HCT116 (cell line): Measurements from ENCODE around the gene CD70. TPM values are rescaled to one million over a fixed set of nuclear protein-coding genes. Genes with fewer than 3 reads are reported as not detected.
"Not testable (repeated sequence)": the region's sequence is repeated elsewhere in the genome, so short reads cannot be mapped to it uniquely, and the experiment has no call there.

Experiments used
- ATAC-seq: fragments of 200-7000 bp; cut with Tn5 transposase; 2 replicates; pipeline ENCODE4 v1.9.1; 2020; ENCODE audit warnings: mild to moderate bottlenecking, moderate library complexity
- BruUV-seq: library from RNA; stranded (reverse); fragments of 400-500 nt; replicated peaks from 2 replicates; lab custom pipeline; 2021; lab: Mats Ljungman, UMichigan
- CTCF ChIA-PET: fragments of 300-600 bp; sonication (Branson Sonifier 250); formaldehyde crosslinking; loops from one replicate; lab custom pipeline; 2021; ENCODE audit warnings: antibody characterized with exemption; lab: Charles Lee
- POLR2A ChIA-PET: fragments of 300-600, 350-600 bp; sonication (Branson Sonifier 250); formaldehyde crosslinking; loops from one replicate; lab custom pipeline; 2021; ENCODE audit warnings: antibody characterized with exemption; lab: Charles Lee
- RAD21 ChIA-PET, 2 experiments: fragments of 300-600 bp; sonication (Branson Sonifier 250); formaldehyde crosslinking; loops; one replicate each; lab custom pipeline; 2023; ENCODE audit warnings: low total read pairs in 2 of 2; ENCODE audit not compliant: uncharacterized antibody in 2 of 2, unreplicated experiment in 2 of 2, low non-redundant PET in 1 of 2; lab: Charles Lee
- DNase-seq: peaks from one replicate; pipeline ENCODE4 v3.0.0-alpha.2; 2010; ENCODE audit warnings: low read depth, low spot score
- H2AFZ ChIP-seq: fragments of 200-600 bp; shearing (Covaris generic), sonication (generic); 2 replicates; pipeline ENCODE4 v1.6.1; 2017; ENCODE audit warnings: low read depth, mixed run types, mixed read lengths, antibody characterized with exemption, low read length; ENCODE audit not compliant: poor library complexity, severe bottlenecking
- H3K27ac ChIP-seq: 2 replicates; pipeline ENCODE4 v1.5.1; 2012; ENCODE audit warnings: low read depth, low read length
- H3K27me3 ChIP-seq: fragments of 200-600 bp; sonication (generic); 2 replicates; pipeline ENCODE4 v1.6.1; 2016; ENCODE audit warnings: mixed run types, low read length, mixed read lengths; ENCODE audit not compliant: insufficient read depth
- H3K36me3 ChIP-seq, 2 experiments: fragments of 200-500 bp in 1 of 2; fragments of 200-600 bp in 1 of 2; sonication (Bioruptor generic) in 1 of 2; sonication (generic) in 1 of 2; 2 replicates each; pipeline versions ENCODE4 v1.5.1 to v1.6.1; 2014 to 2016; ENCODE audit warnings: low read length in 2 of 2, inconsistent platforms in 1 of 2, mixed read lengths in 1 of 2, mixed run types in 1 of 2; ENCODE audit not compliant: insufficient read depth in 2 of 2, control insufficient read depth in 1 of 2
- H3K4me1 ChIP-seq, 2 experiments: fragments of 200-600 bp in 1 of 2; sonication (generic) in 1 of 2; 2 replicates each; pipeline versions ENCODE4 v1.5.1 to v1.6.1; 2012 to 2017; ENCODE audit warnings: low read length in 2 of 2, inconsistent platforms in 1 of 2, mild to moderate bottlenecking in 1 of 2, mixed read lengths in 1 of 2, mixed run types in 1 of 2, moderate library complexity in 1 of 2; ENCODE audit not compliant: insufficient read depth in 2 of 2, control insufficient read depth in 1 of 2
- H3K4me2 ChIP-seq: fragments of 200-600 bp; sonication (generic); 2 replicates; pipeline ENCODE4 v1.6.1; 2017; ENCODE audit warnings: mixed run types, low read length, mixed read lengths
- H3K4me3 ChIP-seq, 2 experiments: fragments of 200-600 bp in 1 of 2; sonication (generic) in 1 of 2; replicated peaks in 1 of 2; 2 replicates each; pipeline ENCODE4 v1.5.1; 2011 to 2016; ENCODE audit warnings: low read length in 2 of 2, control low read depth in 1 of 2, low read depth in 1 of 2, mild to moderate bottlenecking in 1 of 2, mixed read lengths in 1 of 2, mixed run types in 1 of 2
- H3K79me2 ChIP-seq: fragments of 200-600 bp; sonication (generic); 2 replicates; pipeline ENCODE4 v1.6.1; 2017; ENCODE audit warnings: mild to moderate bottlenecking, mixed run types, low read length, moderate library complexity, mixed read lengths; ENCODE audit not compliant: insufficient read depth
- H3K9ac ChIP-seq: fragments of 200-600 bp; sonication (generic); 2 replicates; pipeline ENCODE4 v1.6.1; 2016; ENCODE audit warnings: low read length, mixed read lengths
- H3K9me2 ChIP-seq: fragments of 200-600 bp; sonication (generic), shearing (Covaris generic); 2 replicates; pipeline ENCODE4 v1.6.1; 2017; ENCODE audit warnings: mixed run types, mild to moderate bottlenecking, moderate library complexity; ENCODE audit not compliant: insufficient read depth
- H3K9me3 ChIP-seq, 2 experiments: fragments of 200-500 bp in 1 of 2; fragments of 200-600 bp in 1 of 2; sonication (Bioruptor generic) in 1 of 2; sonication (generic) in 1 of 2; 2 replicates each; pipeline ENCODE4 v1.6.1; 2014 to 2017; ENCODE audit warnings: low read length in 2 of 2, mixed read lengths in 2 of 2, inconsistent platforms in 1 of 2, low read depth in 1 of 2, mild to moderate bottlenecking in 1 of 2, mixed run types in 1 of 2, moderate library complexity in 1 of 2; ENCODE audit not compliant: control insufficient read depth in 1 of 2, insufficient read depth in 1 of 2
- H4K20me1 ChIP-seq: fragments of 200-600 bp; sonication (generic), shearing (Covaris generic); 2 replicates; pipeline ENCODE4 v1.6.1; 2017; ENCODE audit warnings: mixed run types, mild to moderate bottlenecking, moderate library complexity; ENCODE audit not compliant: insufficient read depth
- EZH2phosphoT487 ChIP-seq: fragments of 200-600 bp; IDR thresholded peaks from 2 replicates; pipeline ENCODE4 v1.6.1; 2018; ENCODE audit warnings: antibody characterized with exemption, borderline replicate concordance
- POLR2A ChIP-seq: IDR thresholded peaks from 2 replicates; pipeline ENCODE4 v1.7.0; 2011; ENCODE audit warnings: borderline replicate concordance; ENCODE audit not compliant: insufficient read depth, insufficient read length; ENCODE audit errors: extremely low read depth
- POLR2AphosphoS5 ChIP-seq: IDR thresholded peaks from 2 replicates; pipeline ENCODE4 v1.6.1; 2011; ENCODE audit warnings: mild to moderate bottlenecking, low read depth, low read length, moderate library complexity
- REST ChIP-seq: IDR thresholded peaks from 2 replicates; pipeline ENCODE4 v1.6.1; 2012; ENCODE audit warnings: low read depth
- SIN3A ChIP-seq: IDR thresholded peaks from 2 replicates; pipeline ENCODE4 v1.6.1; 2012; ENCODE audit warnings: low read depth
- SP1 ChIP-seq: IDR thresholded peaks from 2 replicates; pipeline ENCODE4 v1.6.1; 2012; ENCODE audit warnings: low read depth
- ZFX ChIP-seq: fragments of 450-650 bp; IDR thresholded peaks from 2 replicates; pipeline ENCODE4 v1.6.1; 2017
- intact Hi-C: fragments of 100-400 bp; cut with micrococcal nuclease; formaldehyde crosslinking; loops from 2 replicates; pipeline ENCODE4 v1.10.0; 2022
- total RNA-seq: library from RNA; stranded (reverse); gene quantifications from one replicate; pipeline ENCODE4 v1.2.1, GENCODE V29; 2021; ENCODE audit not compliant: unreplicated experiment
- TF ChIP-seq, protein P1 (sequence below): IDR thresholded peaks from 2 replicates; pipeline ENCODE4 v1.6.1; 2012
- TF ChIP-seq, protein P2 (sequence below): IDR thresholded peaks from 2 replicates; pipeline ENCODE4 v1.6.1; 2011; ENCODE audit warnings: mild to moderate bottlenecking, low read length, moderate library complexity; ENCODE audit not compliant: insufficient replicate concordance; ENCODE audit errors: extremely low read depth

CD70 gene
- total RNA-seq, 1 experiment from 2014 or later = 2.1 TPM

DNA sequence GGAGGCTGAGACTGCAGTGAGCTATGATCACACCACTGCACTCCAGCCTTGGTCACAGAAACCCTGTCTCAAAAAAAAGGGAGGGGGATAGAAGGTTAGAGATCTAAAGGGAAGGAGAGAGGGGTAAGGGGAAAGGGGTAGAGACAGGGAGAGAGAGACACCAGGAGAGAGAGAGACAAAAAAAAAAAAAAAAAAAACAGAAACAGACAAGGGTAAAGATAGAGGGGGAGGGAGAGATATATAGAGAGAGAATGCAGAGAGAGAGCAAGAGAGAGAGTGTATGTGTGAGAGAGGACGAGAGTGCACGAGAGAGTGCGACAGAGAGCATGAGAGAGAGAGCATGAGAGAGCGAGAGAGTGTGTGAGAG, 4.2 kb downstream of the CD70 start (continued):
- TF ChIP-seq, protein P1, sequence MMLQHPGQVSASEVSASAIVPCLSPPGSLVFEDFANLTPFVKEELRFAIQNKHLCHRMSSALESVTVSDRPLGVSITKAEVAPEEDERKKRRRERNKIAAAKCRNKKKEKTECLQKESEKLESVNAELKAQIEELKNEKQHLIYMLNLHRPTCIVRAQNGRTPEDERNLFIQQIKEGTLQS = no peak
- TF ChIP-seq EZH2phosphoT487 (no peak), POLR2A (no peak), SP1 (no peak), ZFX (no peak), SIN3A (no peak)

GRCh38 chr19:6586056-6586455, 4.9 kb downstream of the CD70 start:
- Histone ChIP-seq H3K27ac (no peak overlapping the region), H3K9me2 (no peaks in the 10 kb centered on the region), H3K4me2 (no peak overlapping the region), H3K36me3 (no peaks in the 10 kb centered on the region), H3K4me3 (no peak overlapping the region), H3K4me1 (peaks cover under 1% of the 10 kb centered on the region in 2 experiments; a peak in 3 of 4 replicates), H3K9me3 (no peaks in the 10 kb centered on the region), H3K79me2 (no peaks in the 10 kb centered on the region), H2AFZ (no peak overlapping the region), H3K27me3 (peaks cover 15% of the 10 kb centered on the region; the same call in 1 of the 2 replicates), H3K9ac (no peak overlapping the region), H4K20me1 (no peaks in the 10 kb centered on the region)
- DNase-seq = no peak
- intact Hi-C loops = no loop called here
- no TSS peak for BruUV-seq
- ChIA-PET RAD21 (no interaction called here), POLR2A (no interaction called here), CTCF (no interaction called here)
- TF ChIP-seq POLR2AphosphoS5 (no peak), REST (no peak)
- TF ChIP-seq, protein P1 = no peak
- TF ChIP-seq, protein P2, sequence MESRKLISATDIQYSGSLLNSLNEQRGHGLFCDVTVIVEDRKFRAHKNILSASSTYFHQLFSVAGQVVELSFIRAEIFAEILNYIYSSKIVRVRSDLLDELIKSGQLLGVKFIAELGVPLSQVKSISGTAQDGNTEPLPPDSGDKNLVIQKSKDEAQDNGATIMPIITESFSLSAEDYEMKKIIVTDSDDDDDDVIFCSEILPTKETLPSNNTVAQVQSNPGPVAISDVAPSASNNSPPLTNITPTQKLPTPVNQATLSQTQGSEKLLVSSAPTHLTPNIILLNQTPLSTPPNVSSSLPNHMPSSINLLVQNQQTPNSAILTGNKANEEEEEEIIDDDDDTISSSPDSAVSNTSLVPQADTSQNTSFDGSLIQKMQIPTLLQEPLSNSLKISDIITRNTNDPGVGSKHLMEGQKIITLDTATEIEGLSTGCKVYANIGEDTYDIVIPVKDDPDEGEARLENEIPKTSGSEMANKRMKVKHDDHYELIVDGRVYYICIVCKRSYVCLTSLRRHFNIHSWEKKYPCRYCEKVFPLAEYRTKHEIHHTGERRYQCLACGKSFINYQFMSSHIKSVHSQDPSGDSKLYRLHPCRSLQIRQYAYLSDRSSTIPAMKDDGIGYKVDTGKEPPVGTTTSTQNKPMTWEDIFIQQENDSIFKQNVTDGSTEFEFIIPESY = no peak
- no peak for ATAC-seq

- H3K9me3 ChIP-seq, H3K9ac ChIP-seq, H2AFZ ChIP-seq, H3K4me2 ChIP-seq, BruUV-seq, CTCF ChIA-PET, H3K27me3 ChIP-seq, intact Hi-C loops, DNase-seq, H3K4me3 ChIP-seq, POLR2A ChIA-PET, H3K36me3 ChIP-seq, H3K9me2 ChIP-seq, H3K27ac ChIP-seq, H4K20me1 ChIP-seq, H3K79me2 ChIP-seq, ATAC-seq: not testable (repeated sequence)
- RAD21 ChIA-PET = interaction anchor here in 1 of 2 experiments (0.6 kb wide), 1 partner anchor 123 kb away, joined by 4 read pairs; the partner anchor contains the start of gene SLC25A23
- peaks cover 17 to 31% of the 10 kb centered on the region in 2 experiments for H3K4me1 ChIP-seq
These were observed 8.2 kb downstream of the CD70 start for GRCh38 chr19:6582515-6583484.
